Measurements from ENCODE around the gene PRR9.
"Not testable (repeated sequence)": the region's sequence is repeated elsewhere in the genome, so short reads cannot be mapped to it uniquely, and the experiment has no call there.

PRR9 gene

GRCh38 chr1:153229076-153229829 lies 11.9 kb downstream of the PRR9 start:
- not testable (repeated sequence) for H3K27ac ChIP-seq
- peak; percentile 89 for TF ChIP-seq CTCF (IDR thresholded peaks at IDR 0.05)

GRCh38 chr1:153231363-153231762 lies 14.0 kb downstream of the PRR9 start:
- TF ChIP-seq ZFX (IDR thresholded peaks at IDR 0.05; ENCODE audit: borderline replicate concordance): no peak
- no peak for TF ChIP-seq CTCF (IDR thresholded peaks at IDR 0.05)
- no peak overlapping the region for H3K27ac ChIP-seq

- H3K27ac ChIP-seq: no peak overlapping the region
- TF ChIP-seq ZFX (IDR thresholded peaks at IDR 0.05; ENCODE audit: borderline replicate concordance): no peak
- no peak for TF ChIP-seq CTCF (IDR thresholded peaks at IDR 0.05)
Observed at GRCh38 chr1:153231785-153232184, 14.4 kb downstream of the PRR9 start.

GRCh38 chr1:153232553-153232952 lies 15.2 kb downstream of the PRR9 start:
- no peak for TF ChIP-seq ZFX (IDR thresholded peaks at IDR 0.05; ENCODE audit: borderline replicate concordance)
- no peak for TF ChIP-seq CTCF (IDR thresholded peaks at IDR 0.05)

GRCh38 chr1:153233448-153233847 lies 16.1 kb downstream of the PRR9 start:
- TF ChIP-seq CTCF (IDR thresholded peaks at IDR 0.05) (no peak), ZFX (IDR thresholded peaks at IDR 0.05; ENCODE audit: borderline replicate concordance) (no peak)
- no peak overlapping the region for H3K27ac ChIP-seq

More at GRCh38 chr1:153232553-153232952, 15.2 kb downstream of the PRR9 start:
- H3K27ac ChIP-seq: no peak overlapping the region

GRCh38 chr1:153238527-153238926 lies 21.1 kb downstream of the PRR9 start:
- no peak for TF ChIP-seq ZFX (IDR thresholded peaks at IDR 0.05; ENCODE audit: borderline replicate concordance)
- TF ChIP-seq CTCF (IDR thresholded peaks at IDR 0.05): 0 out of 2 replicates have a peak, but pooled peaks have one; percentile 6
- H3K27ac ChIP-seq: no peak overlapping the region

GRCh38 chr1:153242160-153242559 lies 24.8 kb downstream of the PRR9 start:
- no peak overlapping the region for H3K27ac ChIP-seq
- TF ChIP-seq ZFX (IDR thresholded peaks at IDR 0.05; ENCODE audit: borderline replicate concordance) (no peak), CTCF (IDR thresholded peaks at IDR 0.05) (no peak)
